Measurements from ENCODE around the gene CDHR5.
"Not testable (repeated sequence)": the region's sequence is repeated elsewhere in the genome, so short reads cannot be mapped to it uniquely, and the experiment has no call there.

Gene CDHR5
- total RNA-seq = 0 reads per million in 4 donors

GRCh38 chr11:624705-625635, at the start of gene CDHR5:
Gene CDHR5, minus strand, starts transcription at chr11:624955. Its CDS starts 53 bp downstream, at chr11:624902.
- peak in 2 of 5 donors; percentile 1 to 15 for DNase-seq

- DNase-seq = no peak
Observed at GRCh38 chr11:674406-674805, 49.7 kb upstream of the CDHR5 start.

DNA sequence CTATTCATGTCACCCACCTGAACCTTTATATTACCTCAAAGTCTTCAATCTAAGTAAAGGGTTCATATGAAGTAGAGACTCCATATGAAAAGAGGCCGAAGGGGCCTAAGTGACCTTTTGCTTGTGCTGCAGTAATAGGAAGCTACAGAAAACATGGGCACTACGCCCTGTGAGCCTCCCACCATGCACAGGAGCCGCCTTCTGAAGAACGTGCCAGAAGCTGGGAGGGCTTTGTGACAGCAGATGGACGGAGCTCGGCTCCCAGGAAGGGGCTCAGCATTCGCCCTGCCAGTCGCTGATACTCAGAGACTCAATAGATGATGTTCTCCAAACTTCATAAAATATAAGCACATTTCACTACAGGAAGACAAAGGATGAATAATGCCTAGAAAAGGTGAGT, 49.1 kb upstream of the CDHR5 start:
- DNase-seq = no peak

GRCh38 chr11:665704-666281, 41.0 kb upstream of the CDHR5 start:
- no peak for DNase-seq

DNA sequence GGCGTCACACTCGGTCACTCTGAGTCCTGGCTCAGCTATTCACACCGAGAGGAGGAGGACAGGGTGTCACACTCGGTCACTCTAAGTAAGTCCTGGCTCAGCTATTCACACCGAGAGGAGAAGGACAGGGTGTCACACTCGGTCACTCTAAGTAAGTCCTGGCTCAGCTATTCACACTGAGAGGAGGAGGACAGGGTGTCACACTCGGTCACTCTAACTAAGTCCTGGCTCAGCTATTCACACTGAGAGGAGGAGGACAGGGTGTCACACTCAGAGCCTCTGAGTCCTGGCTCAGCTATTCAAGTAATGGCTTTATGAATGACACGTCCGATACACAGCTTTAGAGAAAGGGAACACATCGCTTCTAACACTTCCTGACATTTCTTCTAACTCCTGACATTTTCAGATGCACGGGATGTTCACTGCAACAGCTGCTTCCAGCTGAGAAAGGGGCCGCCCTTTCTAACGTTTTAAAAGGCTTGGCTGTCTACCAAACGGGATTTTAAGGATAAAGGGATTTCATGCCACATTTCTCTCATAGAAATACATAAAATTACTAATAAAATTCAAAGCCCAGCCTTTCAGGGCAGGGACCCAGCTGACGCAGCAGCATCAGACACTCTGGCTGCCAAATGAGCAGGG, 40.4 kb upstream of the CDHR5 start:
- no peak for DNase-seq

GRCh38 chr11:662689-663274, 38.0 kb upstream of the CDHR5 start:
- DNase-seq = peak in 2 of 5 donors; percentile 8 to 20

GRCh38 chr11:660681-661444, 36.1 kb upstream of the CDHR5 start:
- DNase-seq = no peak

- no peak for DNase-seq
Observed at GRCh38 chr11:660281-660680, 35.5 kb upstream of the CDHR5 start.

DNA sequence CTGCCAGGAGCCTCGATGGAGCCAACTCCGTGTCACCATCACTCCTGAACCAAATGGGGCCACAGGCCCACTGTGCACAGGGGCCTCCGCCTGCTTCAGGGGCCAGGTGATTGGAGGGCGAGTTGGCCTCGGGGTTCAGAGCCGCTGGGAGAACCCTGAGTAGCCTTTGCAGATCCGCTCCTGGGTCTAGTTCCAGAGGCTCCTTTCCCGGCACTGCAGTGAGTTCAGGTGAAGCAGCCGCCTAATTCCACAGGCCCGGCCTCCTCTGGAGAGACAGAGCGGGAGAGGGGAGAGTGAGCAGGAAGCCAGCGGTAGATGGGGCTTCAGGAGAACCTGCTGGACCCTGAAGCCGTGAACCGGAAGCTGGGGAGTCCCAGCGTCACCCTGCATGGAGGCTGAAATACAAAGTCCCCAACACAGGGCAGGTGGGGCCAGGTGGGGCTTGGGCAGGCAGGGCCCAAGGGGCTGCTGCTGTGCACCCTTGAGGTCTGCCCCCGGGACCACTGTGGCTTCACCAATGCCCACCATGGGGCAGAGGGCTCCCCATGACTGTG, 34.9 kb upstream of the CDHR5 start:
- no peak for DNase-seq

DNA sequence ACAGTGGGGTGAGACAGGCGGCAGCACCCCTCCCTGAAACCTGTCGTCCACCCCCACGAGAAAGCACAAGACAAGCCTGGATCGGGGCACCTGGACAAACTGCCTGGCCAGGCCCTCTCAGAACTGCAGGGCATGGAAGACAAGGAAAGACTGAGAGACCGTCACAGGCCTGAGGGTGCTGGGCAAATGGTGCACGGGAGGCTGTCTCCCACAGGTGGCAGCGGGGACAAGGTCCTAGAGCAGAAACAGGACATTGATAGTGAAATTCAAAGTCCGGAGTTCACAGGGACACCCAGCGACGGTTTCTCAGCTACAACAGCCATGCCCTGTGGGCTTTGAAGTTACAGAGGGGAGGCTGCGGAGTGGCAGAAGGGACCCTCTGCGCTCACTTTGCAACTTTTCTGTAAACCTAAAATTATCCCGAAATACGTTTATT, 33.0 kb upstream of the CDHR5 start:
- DNase-seq = no peak

GRCh38 chr11:656866-657265, 32.1 kb upstream of the CDHR5 start:
- no peak for DNase-seq

DNA sequence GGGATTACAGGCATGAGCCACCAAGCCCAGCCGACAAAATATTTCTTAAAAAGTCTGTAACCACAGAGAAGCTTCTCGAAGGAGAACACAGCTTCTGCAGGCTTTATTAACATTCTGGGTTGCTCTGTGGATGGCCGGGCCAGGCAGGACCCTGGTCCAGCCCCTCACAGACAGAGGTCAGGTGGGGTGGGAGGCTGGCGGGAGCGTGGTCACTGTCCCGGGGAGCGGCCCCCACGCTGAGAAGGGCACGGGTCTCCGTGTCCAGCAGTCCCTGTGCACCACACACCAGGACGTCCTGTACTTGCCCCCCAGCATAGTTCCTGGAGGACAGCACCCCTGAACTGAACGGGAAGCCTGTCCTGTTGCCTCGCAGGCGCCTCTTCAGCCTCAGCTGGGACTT, 31.7 kb upstream of the CDHR5 start:
- DNase-seq = no peak

- no peak for DNase-seq
Observed at GRCh38 chr11:655036-655726, 30.4 kb upstream of the CDHR5 start.

DNA sequence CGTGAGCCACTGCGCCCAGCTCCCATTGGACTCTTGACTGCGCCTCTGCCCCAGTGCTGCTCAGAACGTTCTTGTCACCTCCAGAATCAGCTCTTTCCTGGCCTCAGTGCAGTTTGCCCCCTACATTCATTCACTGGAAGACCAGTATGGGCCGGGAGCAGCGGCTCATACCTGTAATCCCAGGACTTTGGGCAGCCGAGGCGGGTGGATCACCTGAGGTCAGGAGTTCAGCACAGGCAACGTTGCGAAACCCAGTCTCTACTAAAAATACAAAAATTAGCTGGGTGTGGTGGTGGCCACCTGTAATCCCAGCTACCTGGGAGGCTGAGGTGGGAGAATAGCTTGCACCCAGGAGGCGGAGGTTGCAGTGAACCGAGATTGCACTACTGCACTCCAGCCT, 29.7 kb upstream of the CDHR5 start:
- DNase-seq = not testable (repeated sequence)

GRCh38 chr11:653837-654236, 29.1 kb upstream of the CDHR5 start:
- DNase-seq = no peak

DNA sequence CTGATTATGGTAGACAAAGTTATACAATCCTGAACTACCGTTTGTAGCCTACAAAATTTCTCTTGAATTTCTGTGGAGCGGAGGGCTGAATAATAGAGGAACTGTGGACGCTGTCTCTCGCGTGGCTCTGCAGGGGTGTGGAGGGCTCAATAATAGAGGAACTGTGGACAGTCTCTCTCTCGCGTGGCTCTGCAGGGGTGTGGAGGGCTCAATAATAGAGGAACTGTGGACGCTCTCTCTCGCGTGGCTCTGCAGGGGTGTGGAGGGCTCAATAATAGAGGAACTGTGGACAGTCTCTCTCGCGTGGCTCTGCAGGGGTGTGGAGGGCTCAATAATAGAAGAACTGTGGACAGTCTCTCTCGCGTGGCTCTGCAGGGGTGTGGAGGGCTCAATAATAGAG, 28.4 kb upstream of the CDHR5 start:
- not testable (repeated sequence) for DNase-seq

DNA sequence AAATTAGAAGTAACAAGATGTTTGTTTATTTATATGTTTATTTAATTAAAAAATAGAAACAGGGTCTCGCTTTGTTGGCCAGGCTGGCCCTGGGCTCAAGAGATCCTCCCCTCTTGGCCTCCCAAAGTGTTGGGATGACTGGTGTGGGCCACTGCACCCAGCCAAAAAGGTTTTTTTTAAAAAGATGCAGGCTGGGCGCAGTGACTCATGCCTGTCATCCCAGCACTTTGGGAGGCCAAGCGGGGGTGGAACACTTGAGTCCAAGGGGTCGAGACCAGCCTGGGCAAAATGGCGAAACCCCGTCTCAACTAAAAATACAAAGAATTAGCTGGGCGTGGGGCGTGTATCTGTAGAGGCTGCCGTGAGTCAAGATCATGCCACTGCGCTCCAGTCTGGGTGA, 25.7 kb upstream of the CDHR5 start:
- DNase-seq = no peak

- DNase-seq = not testable (repeated sequence)
Observed at GRCh38 chr11:647672-648158, 23.0 kb upstream of the CDHR5 start.

DNA sequence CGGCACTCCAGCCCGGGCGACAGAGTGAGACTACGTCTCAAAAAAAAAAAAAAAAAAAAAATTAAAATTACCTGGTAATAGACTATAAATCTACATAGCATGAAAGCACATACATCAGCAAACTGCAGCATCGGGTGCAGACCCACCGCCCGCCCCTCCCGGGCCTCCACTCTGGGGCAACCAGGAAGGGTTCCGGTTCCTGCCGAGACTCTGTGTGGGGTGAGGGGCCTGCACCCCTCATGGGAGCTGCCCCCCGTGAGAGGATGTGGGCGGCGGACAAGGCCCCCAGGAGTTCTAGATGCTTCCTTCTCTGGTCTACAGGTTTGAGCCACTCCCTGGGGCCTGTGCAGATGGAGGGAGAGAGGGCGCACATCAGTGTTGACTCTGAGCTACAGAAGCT, 21.5 kb upstream of the CDHR5 start:
- no peak for DNase-seq

- no peak for DNase-seq
Observed at GRCh38 chr11:645536-645935, 20.8 kb upstream of the CDHR5 start.

Data from T-helper 1 cell (primary cell).